H1 (cell line): ENCODE results near the gene FOXN3. TPM values are rescaled to one million over a fixed set of nuclear protein-coding genes. Genes with fewer than 3 reads are reported as not detected.
A peak's percentile ranks its signal among the peaks of the same experiment; 100 is the strongest.

ENCODE experiments used
- CTCF ChIA-PET: fragments of 300-600 bp; sonication (Branson Sonifier 250); formaldehyde crosslinking; loops from one replicate; lab custom pipeline; 2021; ENCODE audit not compliant: partially characterized antibody; lab: Charles Lee
- POLR2A ChIA-PET: fragments of 300-600 bp; sonication (Branson Sonifier 250); formaldehyde crosslinking; loops from one replicate; lab custom pipeline; 2021; ENCODE audit warnings: inconsistent platforms; ENCODE audit not compliant: partially characterized antibody; lab: Charles Lee
- DNase-seq, 2 experiments: peaks; one replicate each; pipeline versions ENCODE4 v3.0.0 to v3.0.0-alpha.2; 2010 to 2022; ENCODE audit warnings: low spot score in 2 of 2, low read depth in 1 of 2, mixed read lengths in 1 of 2
- FAIRE-seq: peaks from 2 replicates; lab custom pipeline; 2011; peaks lifted over from hg19 to GRCh38; lab: Jason Lieb, UNC
- H2AFZ ChIP-seq: 2 replicates; pipeline ENCODE4 v1.8.1; 2012; ENCODE audit warnings: low read length, inconsistent platforms
- H2AK5ac ChIP-seq: 2 replicates; pipeline ENCODE4 v1.6.1; 2013; ENCODE audit warnings: low read depth, low read length
- H2BK120ac ChIP-seq: replicated peaks from 2 replicates; pipeline ENCODE3; 2013; ENCODE audit warnings: low read depth, low read length, inconsistent platforms
- H2BK12ac ChIP-seq: 2 replicates; pipeline ENCODE4 v1.6.1; 2013; ENCODE audit warnings: low read depth, low read length
- H2BK15ac ChIP-seq: 2 replicates; pipeline ENCODE4 v1.6.1; 2013; ENCODE audit warnings: low read length
- H2BK20ac ChIP-seq: 2 replicates; pipeline ENCODE4 v1.6.1; 2013; ENCODE audit warnings: low read length
- H2BK5ac ChIP-seq: 2 replicates; pipeline ENCODE4 v1.6.1; 2013; ENCODE audit warnings: low read depth, low read length
- H3K14ac ChIP-seq: 2 replicates; pipeline ENCODE4 v1.6.1; 2013; ENCODE audit warnings: inconsistent platforms; ENCODE audit not compliant: insufficient read length
- H3K18ac ChIP-seq: 2 replicates; pipeline ENCODE4 v1.6.1; 2013; ENCODE audit warnings: low read length; ENCODE audit errors: extremely low read depth
- H3K23ac ChIP-seq: 2 replicates; pipeline ENCODE4 v1.6.1; 2013; ENCODE audit warnings: inconsistent platforms; ENCODE audit not compliant: insufficient read length
- H3K23me2 ChIP-seq: 2 replicates; pipeline ENCODE4 v1.6.1; 2013; ENCODE audit warnings: low read depth, low read length
- H3K27ac ChIP-seq: 2 replicates; pipeline ENCODE4 v1.6.1; 2011; ENCODE audit warnings: low read depth, low read length, inconsistent platforms
- H3K27me3 ChIP-seq, 4 experiments: replicated peaks in 1 of 4; 1 replicate in 1 of 4; 2 replicates in 3 of 4; pipeline versions ENCODE4 v1.6.1 to v1.8.1; 2011 to 2013; ENCODE audit warnings: low read length in 3 of 4, mild to moderate bottlenecking in 3 of 4, inconsistent platforms in 2 of 4, mixed read lengths in 2 of 4, moderate library complexity in 1 of 4; ENCODE audit not compliant: control insufficient read depth in 3 of 4, insufficient read depth in 3 of 4; ENCODE audit errors: extremely low read depth in 1 of 4
- H3K36me3 ChIP-seq, 4 experiments: 2 replicates each; pipeline versions ENCODE4 v1.6.1 to v1.8.1; 2011 to 2013; ENCODE audit warnings: mild to moderate bottlenecking in 4 of 4, low read length in 3 of 4, moderate library complexity in 2 of 4, control low read depth in 1 of 4, inconsistent platforms in 1 of 4; ENCODE audit not compliant: insufficient read depth in 4 of 4, control insufficient read depth in 2 of 4
- H3K4ac ChIP-seq: replicated peaks from 2 replicates; pipeline ENCODE3; 2013; ENCODE audit warnings: low read length, low read depth, mixed read lengths, inconsistent platforms; ENCODE audit not compliant: insufficient read length
- H3K4me1 ChIP-seq, 4 experiments: replicated peaks in 1 of 4; 1 replicate in 1 of 4; 2 replicates in 3 of 4; pipeline versions ENCODE4 v1.6.1 to v1.8.1; 2011 to 2013; ENCODE audit warnings: low read length in 3 of 4, inconsistent platforms in 2 of 4, mixed read lengths in 1 of 4; ENCODE audit not compliant: insufficient read depth in 4 of 4, control insufficient read depth in 3 of 4
- H3K4me2 ChIP-seq, 2 experiments: 2 replicates each; pipeline versions ENCODE4 v1.6.1 to v1.8.1; 2011 to 2013; ENCODE audit warnings: low read depth in 2 of 2, low read length in 2 of 2, control low read depth in 1 of 2, inconsistent platforms in 1 of 2, mild to moderate bottlenecking in 1 of 2; ENCODE audit not compliant: insufficient read depth in 1 of 2
- H3K4me3 ChIP-seq, 4 experiments: fragments of 200-600, 300-600 bp in 1 of 4; sonication (generic), shearing (Covaris generic), sonication (Bioruptor Twin) in 1 of 4; 2 replicates each; pipeline versions ENCODE4 v1.5.1 to v1.8.1; 2011 to 2016; ENCODE audit warnings: low read length in 4 of 4, low read depth in 3 of 4, control low read depth in 2 of 4, inconsistent platforms in 2 of 4, mild to moderate bottlenecking in 2 of 4, mixed read lengths in 1 of 4, moderate library complexity in 1 of 4; ENCODE audit not compliant: insufficient read depth in 2 of 4; ENCODE audit errors: extremely low read depth in 1 of 4
- H3K56ac ChIP-seq: replicated peaks from 2 replicates; pipeline ENCODE3; 2013; ENCODE audit warnings: low read depth, mild to moderate bottlenecking, mixed read lengths, low read length, inconsistent platforms; ENCODE audit not compliant: insufficient read length
- H3K79me1 ChIP-seq: 2 replicates; pipeline ENCODE4 v1.6.1; 2013; ENCODE audit warnings: low read depth, low read length, control low read depth
- H3K79me2 ChIP-seq, 2 experiments: 2 replicates each; pipeline versions ENCODE4 v1.6.1 to v1.8.1; 2012 to 2013; ENCODE audit warnings: low read length in 2 of 2, mild to moderate bottlenecking in 2 of 2, inconsistent platforms in 1 of 2; ENCODE audit not compliant: insufficient read depth in 2 of 2, control insufficient read depth in 1 of 2
- H3K9ac ChIP-seq, 4 experiments: replicated peaks in 1 of 4; 1 replicate in 1 of 4; 2 replicates in 3 of 4; pipeline versions ENCODE4 v1.6.1 to v1.8.1; 2011 to 2013; ENCODE audit warnings: low read depth in 3 of 4, low read length in 3 of 4, control low read depth in 2 of 4, mild to moderate bottlenecking in 2 of 4, moderate library complexity in 2 of 4, inconsistent platforms in 1 of 4; ENCODE audit errors: extremely low read depth in 1 of 4
- H3K9me3 ChIP-seq, 2 experiments: 2 replicates each; pipeline versions ENCODE4 v1.6.1 to v1.8.1; 2012 to 2013; ENCODE audit warnings: mild to moderate bottlenecking in 2 of 2, moderate library complexity in 2 of 2, control low read depth in 1 of 2, inconsistent platforms in 1 of 2, low read depth in 1 of 2, low read length in 1 of 2, mixed read lengths in 1 of 2; ENCODE audit not compliant: insufficient read depth in 2 of 2
- H4K20me1 ChIP-seq, 2 experiments: replicated peaks in 1 of 2; 2 replicates each; pipeline versions ENCODE3 to v1.8.1; 2011 to 2013; ENCODE audit warnings: inconsistent platforms in 2 of 2, low read length in 2 of 2, mild to moderate bottlenecking in 1 of 2; ENCODE audit not compliant: insufficient read depth in 2 of 2, control insufficient read depth in 1 of 2
- H4K5ac ChIP-seq: 2 replicates; pipeline ENCODE4 v1.6.1; 2013; ENCODE audit warnings: low read length, low read depth, mixed read lengths, inconsistent platforms; ENCODE audit not compliant: insufficient read length
- H4K8ac ChIP-seq: 2 replicates; pipeline ENCODE4 v1.8.0; 2013; ENCODE audit warnings: mild to moderate bottlenecking, moderate library complexity, low read length, inconsistent platforms; ENCODE audit not compliant: insufficient read depth; ENCODE audit errors: extremely low read depth
- H4K91ac ChIP-seq: replicated peaks from 2 replicates; pipeline ENCODE3; 2013; ENCODE audit warnings: low read length, mixed read lengths, inconsistent platforms; ENCODE audit not compliant: insufficient read length
- CEBPB ChIP-seq: IDR thresholded peaks from 2 replicates; pipeline ENCODE4 v1.6.1; 2012; ENCODE audit warnings: low read depth, low read length
- TAF7 ChIP-seq: optimal IDR thresholded peaks from 2 replicates; pipeline ENCODE3; 2011; ENCODE audit warnings: low read depth, mild to moderate bottlenecking, inconsistent platforms, low read length, moderate library complexity, borderline replicate concordance
- whole genome bisulfite sequencing, 2 experiments: shearing (Covaris generic) in 1 of 2; methylation state at CpG; one replicate each; pipeline versions ENCODE4 v1.1.6 to v1.1.7; 2013 to 2015; ENCODE audit warnings: low lambda C conversion rate in 2 of 2, mixed read lengths in 2 of 2, inconsistent platforms in 1 of 2, low coverage in 1 of 2, missing lambda C conversion rate in 1 of 2; ENCODE audit not compliant: insufficient replicate concordance in 2 of 2, insufficient coverage in 1 of 2, insufficient read length in 1 of 2; ENCODE audit errors: extremely low coverage in 1 of 2, missing lambda C conversion rate in 1 of 2; 5-methylcytosine and 5-hydroxymethylcytosine counted together
- polyA plus RNA-seq, 7 experiments: library from polyadenylated mRNA; depleted of rRNA in 3 of 7; stranded (reverse) in 5 of 7; unstranded in 2 of 7; fragments of >200 nt in 5 of 7; fragments of 200-250 nt in 2 of 7; gene quantifications; 1 replicate in 5 of 7; 2 replicates in 1 of 7; 4 replicates in 1 of 7; pipeline versions ENCODE4 v1.2.1 to v1.2.3, GENCODE V29; 2011 to 2013; ENCODE audit warnings: missing spikeins in 2 of 7, mixed read lengths in 2 of 7
- total RNA-seq: library from RNA; stranded (reverse); fragmentation: NEBNext Ultra II Directional; extraction: Animal tissue kit (Norgen Biotek cat#: 25700); gene quantifications from 2 replicates; pipeline ENCODE4 v1.2.1, GENCODE V29; 2021
- TF ChIP-seq, protein P1 (sequence below): IDR thresholded peaks from 2 replicates; pipeline ENCODE4 v1.6.1; 2012; ENCODE audit warnings: low read length, inconsistent platforms

FOXN3 gene
- total and polyA plus RNA-seq, 2 of the 8 experiments (the other 6 are each of a cell fraction or from before 2014, with no cell fraction given), result 52.6 to 178 TPM

DNA sequence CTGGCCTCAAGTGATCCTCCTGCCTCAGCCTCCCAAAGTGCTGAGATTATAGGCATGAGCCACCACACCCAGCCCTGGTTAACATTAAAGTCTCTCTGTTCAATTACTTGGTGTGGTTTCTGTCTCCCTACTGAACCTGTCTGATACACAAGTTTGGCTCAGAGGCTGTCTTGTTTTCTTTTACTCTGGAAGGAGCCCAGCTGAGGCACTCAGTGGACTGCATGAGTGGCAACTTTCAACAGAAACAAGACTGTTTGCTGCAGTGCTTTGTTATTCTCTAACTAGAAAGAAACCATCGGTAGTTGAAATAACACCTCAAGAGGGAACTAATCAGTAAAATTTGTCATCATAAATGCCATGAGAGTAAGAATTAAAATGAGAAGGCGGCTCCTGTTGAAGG lies 238.7 kb downstream of the FOXN3 start:
- 96% methylated on average over 2 of the region's 2 CpGs; no CpG with 5 or more reads in 1 of the 2 experiments for WGBS, 2 experiments
- Histone ChIP-seq H3K79me1 (no peaks in the 10 kb centered on the region; the same call in 1 of the 2 replicates), H2BK120ac (no peak overlapping the region), H3K36me3 (peaks cover 2 to 26% (median 9%) of the 10 kb centered on the region in 4 experiments; a peak in 7 of 8 replicates), H3K9me3 (no peaks in the 10 kb centered on the region), H3K23me2 (no peaks in the 10 kb centered on the region), H3K4me1 (peaks cover 0 to 2% (median 1%) of the 10 kb centered on the region in 4 experiments; a peak in 3 of 7 replicates), H3K9ac (no peak overlapping the region), H2BK12ac (no peak overlapping the region), H3K79me2 (no peaks in the 10 kb centered on the region), H2AK5ac (no peak overlapping the region), H4K8ac (no peak overlapping the region), H4K91ac (no peak overlapping the region), H3K4me3 (no peak overlapping the region), H3K56ac (no peak overlapping the region), H2AFZ (no peak overlapping the region), H3K27ac (no peak overlapping the region), H2BK20ac (no peak overlapping the region), H4K20me1 (peaks cover 0 to 2% of the 10 kb centered on the region in 2 experiments), H4K5ac (no peak overlapping the region), H2BK15ac (no peak overlapping the region), H2BK5ac (no peak overlapping the region), H3K23ac (no peak overlapping the region), H3K27me3 (no peaks in the 10 kb centered on the region), H3K18ac (no peak overlapping the region), H3K14ac (no peak overlapping the region), H3K4me2 (no peak overlapping the region), H3K4ac (no peak overlapping the region)
- no peak for FAIRE-seq
- TF ChIP-seq, protein P1, sequence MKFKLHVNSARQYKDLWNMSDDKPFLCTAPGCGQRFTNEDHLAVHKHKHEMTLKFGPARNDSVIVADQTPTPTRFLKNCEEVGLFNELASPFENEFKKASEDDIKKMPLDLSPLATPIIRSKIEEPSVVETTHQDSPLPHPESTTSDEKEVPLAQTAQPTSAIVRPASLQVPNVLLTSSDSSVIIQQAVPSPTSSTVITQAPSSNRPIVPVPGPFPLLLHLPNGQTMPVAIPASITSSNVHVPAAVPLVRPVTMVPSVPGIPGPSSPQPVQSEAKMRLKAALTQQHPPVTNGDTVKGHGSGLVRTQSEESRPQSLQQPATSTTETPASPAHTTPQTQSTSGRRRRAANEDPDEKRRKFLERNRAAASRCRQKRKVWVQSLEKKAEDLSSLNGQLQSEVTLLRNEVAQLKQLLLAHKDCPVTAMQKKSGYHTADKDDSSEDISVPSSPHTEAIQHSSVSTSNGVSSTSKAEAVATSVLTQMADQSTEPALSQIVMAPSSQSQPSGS, result no peak
- TF ChIP-seq TAF7 (no peak), CEBPB (no peak)
- DNase-seq, result peak in 1 of 2 experiments; percentile 35
- POLR2A ChIA-PET, result interaction anchor here (0.6 to 1.3 kb wide), 3 partner anchors 44 to 442 kb away, joined by 3 to 4 read pairs (median 3); no protein-coding TSS in a partner anchor
- CTCF ChIA-PET, result interaction anchor here (0.7 to 4.3 kb wide), 20 partner anchors 10 to 270 kb away, joined by 3 to 41 read pairs (median 5); no protein-coding TSS in a partner anchor
